Right cardiac atrium (tissue), 5 donors: ENCODE measurements around the gene NAA60. TPM values are rescaled to one million over a fixed set of nuclear protein-coding genes. Genes with fewer than 3 reads are reported as not detected.

Source experiments
- ATAC-seq, 2 donors: fragments of 200-7000 bp; cut with Tn5 transposase; one replicate each; pipeline versions ENCODE4 v1.8.0 to v1.9.1; 2020; ENCODE audit warnings: moderate library complexity in 2 of 2, mild to moderate bottlenecking in 1 of 2
- DNase-seq, 3 donors: peaks; one replicate each; pipeline ENCODE4 v3.0.0-alpha.2; 2020
- H3K27ac ChIP-seq: one replicate; pipeline ENCODE4 v1.5.1; 2013; ENCODE audit warnings: mild to moderate bottlenecking, low read length, control low read depth, moderate library complexity
- H3K27me3 ChIP-seq: one replicate; pipeline ENCODE4 v1.6.1; 2013; ENCODE audit not compliant: control insufficient read depth, insufficient read depth
- H3K4me1 ChIP-seq: one replicate; pipeline ENCODE4 v1.6.1; 2013; ENCODE audit warnings: low read length; ENCODE audit not compliant: control insufficient read depth, insufficient read depth
- H3K4me3 ChIP-seq: one replicate; pipeline ENCODE4 v1.5.1; 2013; ENCODE audit warnings: low read length, control low read depth
- H3K9me3 ChIP-seq: one replicate; pipeline ENCODE4 v1.6.1; 2013; ENCODE audit warnings: low read length; ENCODE audit not compliant: control insufficient read depth
- WGBS: extraction: QIAGEN DNeasy Blood & Tissue Kit; methylation state at CpG from one replicate; pipeline ENCODE4 v1.1.7; 2013; 5-methylcytosine and 5-hydroxymethylcytosine counted together
- intact Hi-C, 4 donors: fragments of 100-400 bp; cut with DNase I; formaldehyde crosslinking; loops; one replicate each; pipeline versions ENCODE4 v1.11.0 to v1.14.0; 2022 to 2023
- microRNA-seq, 2 donors: library from miRNA; unstranded; fragments of <30 nt; microRNA quantifications; one replicate each; pipeline ENCODE4 v1.2.0, GENCODE V29; 2020 to 2021
- polyA plus RNA-seq: library from polyadenylated mRNA; stranded (reverse); fragments of 200-250 nt; gene quantifications from one replicate; pipeline ENCODE4 v1.2.3, GENCODE V29; 2013
- total RNA-seq, 4 donors: library from RNA; stranded (reverse); fragmentation: NEBNext Ultra II Directional; extraction: Animal tissue kit (Norgen Biotek cat#: 25700); gene quantifications; one replicate each; pipeline ENCODE4 v1.2.1, GENCODE V29; 2021
- donor health status: healthy with polysubstance abuse.
- donor health status: DM: no; HTN: yes; CAD: no.
- donor health status: DM: no; HTN: no; CAD: no.
- donor health status: DM: no; HTN: yes; CAD: no; lungs with severe emphysema.
- donor health status: DM: yes; HTN: yes; CAD: no.

NAA60 gene
- total and polyA plus RNA-seq, 5 donors, result 40.7 to 51.5 (median 49.8) TPM

DNA sequence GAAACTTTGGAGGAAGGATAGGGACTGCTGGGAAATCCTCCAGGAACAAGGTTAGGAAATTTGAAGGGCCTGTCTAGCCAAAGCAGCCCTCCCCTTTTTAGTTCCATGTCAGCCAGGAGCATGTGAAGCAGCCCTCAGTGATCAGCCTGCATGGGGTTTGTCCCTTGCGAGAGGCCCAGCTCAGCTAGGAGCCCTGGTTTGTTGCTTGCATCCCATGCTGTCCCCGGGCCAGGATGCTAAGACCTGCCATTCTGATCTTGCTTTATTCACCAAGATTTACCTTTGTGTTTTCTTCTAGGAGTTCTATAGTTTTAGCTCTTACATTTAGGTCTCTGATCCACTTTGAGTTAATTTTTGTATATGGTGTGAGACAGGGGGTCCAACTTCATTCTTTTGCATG lies 84.9 kb downstream of the NAA60 start:
- no peaks in the 10 kb centered on the region for H3K9me3 ChIP-seq
- H3K27ac ChIP-seq, result no peak overlapping the region
- ATAC-seq (no peak), DNase-seq (no peak)
- intact Hi-C loops, result no loop called here
- 99% methylated on average over 2 of the region's 2 CpGs for WGBS
- no peaks in the 10 kb centered on the region for H3K4me1 ChIP-seq
- no peak overlapping the region for H3K4me3 ChIP-seq
- no peaks in the 10 kb centered on the region for H3K27me3 ChIP-seq

DNA sequence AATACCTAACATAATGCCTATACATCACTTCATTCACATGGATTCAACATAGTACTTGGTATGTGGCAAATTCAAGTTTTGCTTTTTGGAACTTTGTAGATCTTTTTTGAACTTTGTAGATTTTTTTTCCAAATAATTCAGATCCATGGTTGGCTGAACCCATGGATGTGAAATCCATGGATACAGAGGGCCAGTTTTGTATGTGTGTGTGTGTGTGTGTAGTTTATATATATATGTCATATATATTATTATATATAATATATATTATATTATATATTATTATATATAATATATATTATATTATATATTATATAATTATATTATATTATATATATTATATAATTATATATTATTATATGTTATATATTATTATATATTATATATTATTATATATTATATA lies 85.7 kb downstream of the NAA60 start:
- DNase-seq (no peak), ATAC-seq (no peak)
- Histone ChIP-seq H3K27me3 (no peaks in the 10 kb centered on the region), H3K4me3 (no peak overlapping the region), H3K4me1 (no peaks in the 10 kb centered on the region), H3K9me3 (no peaks in the 10 kb centered on the region), H3K27ac (no peak overlapping the region)
- intact Hi-C loops, result no loop called here

DNA sequence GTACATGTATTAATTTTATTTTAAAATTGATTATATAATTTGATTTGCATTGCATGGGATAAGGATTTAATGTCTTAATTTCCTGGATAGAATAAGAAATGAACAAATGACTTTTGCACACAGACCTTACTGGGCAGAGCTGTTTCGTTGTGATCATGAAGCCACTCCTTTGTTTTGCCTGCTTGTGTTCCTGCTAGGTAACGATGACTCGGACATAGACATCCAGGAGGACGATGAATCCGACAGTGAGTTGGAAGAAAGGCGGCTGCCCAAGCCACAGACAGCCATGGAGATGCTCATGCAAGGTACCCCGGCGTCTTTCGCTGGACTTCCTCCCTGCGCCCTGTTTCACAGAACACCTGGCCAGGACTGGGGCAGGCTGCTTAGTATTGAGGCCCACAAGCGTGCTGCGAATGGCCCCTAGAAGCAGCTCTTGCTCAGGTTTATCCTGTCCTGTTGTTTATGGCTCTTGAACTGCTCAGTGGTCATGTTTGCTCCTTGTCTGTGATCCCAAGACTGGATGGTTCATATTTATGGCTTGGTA lies 87.0 kb downstream of the NAA60 start:
- intact Hi-C loops, result no loop called here
- no peak overlapping the region for H3K4me3 ChIP-seq
- 96% methylated on average over 12 of the region's 12 CpGs for WGBS

DNA sequence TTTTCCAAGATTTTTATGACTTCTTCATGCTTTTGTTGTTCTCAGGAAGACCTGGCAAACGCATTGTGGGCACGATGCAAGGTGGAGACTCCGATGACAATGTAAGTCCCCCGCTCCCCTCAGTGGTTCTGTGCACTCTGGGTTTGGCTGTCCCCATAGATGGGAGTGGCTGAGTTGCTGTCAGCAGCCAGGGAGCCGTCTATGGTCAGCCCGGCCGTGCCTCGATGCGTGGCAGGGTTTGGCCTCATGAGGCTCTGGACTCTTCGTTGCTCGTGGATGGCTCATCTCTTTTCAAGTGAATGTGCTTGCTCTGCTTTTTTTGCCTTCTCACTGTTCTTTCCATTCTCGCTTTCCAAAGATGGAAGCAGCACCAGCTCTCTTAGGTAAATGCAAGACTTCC lies 89.3 kb downstream of the NAA60 start:
- Histone ChIP-seq H3K4me3 (no peak overlapping the region), H3K27ac (no peak overlapping the region), H3K27me3 (no peaks in the 10 kb centered on the region), H3K4me1 (peaks cover 3% of the 10 kb centered on the region), H3K9me3 (no peaks in the 10 kb centered on the region)
- 91% methylated on average over 12 of the region's 12 CpGs for WGBS
- intact Hi-C loops, result no loop called here
- ATAC-seq, result no peak
- no peak for DNase-seq

More for the DNA sequence above, 87.0 kb downstream of the NAA60 start:
- ATAC-seq (no peak), DNase-seq (no peak)
- Histone ChIP-seq H3K27ac (no peak overlapping the region), H3K4me1 (no peaks in the 10 kb centered on the region), H3K27me3 (no peaks in the 10 kb centered on the region), H3K9me3 (no peaks in the 10 kb centered on the region)

GRCh38 chr16:3534126-3534525 lies 90.6 kb downstream of the NAA60 start:
- Histone ChIP-seq H3K4me3 (no peak overlapping the region), H3K27ac (no peak overlapping the region), H3K27me3 (no peaks in the 10 kb centered on the region), H3K4me1 (peaks cover 3% of the 10 kb centered on the region), H3K9me3 (no peaks in the 10 kb centered on the region)
- WGBS, result 84% methylated on average over 10 of the region's 10 CpGs
- intact Hi-C loops, result no loop called here
- no peak for ATAC-seq
- no peak for DNase-seq

DNA sequence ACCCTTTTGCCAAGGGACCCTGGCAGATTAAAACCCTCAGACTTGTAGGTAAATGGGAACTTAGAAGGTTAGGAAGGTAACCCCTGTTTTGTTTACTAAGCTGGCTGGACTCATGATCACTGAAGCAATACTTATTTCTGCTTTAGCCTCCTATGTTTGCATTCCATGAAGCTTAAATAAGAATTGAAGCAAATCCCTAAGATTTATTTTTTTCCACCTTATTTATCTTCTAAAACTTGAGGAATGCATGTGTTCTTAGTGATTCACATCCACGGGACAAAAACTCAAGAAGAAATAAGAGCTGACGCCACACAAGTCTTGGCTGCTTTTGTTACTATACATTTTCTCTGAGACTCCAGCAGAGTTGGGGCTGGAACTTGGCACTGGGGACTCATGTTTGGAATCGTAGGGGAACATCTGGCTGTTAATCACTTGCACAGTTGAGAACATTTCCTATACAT lies 92.8 kb downstream of the NAA60 start:
- no peak overlapping the region for H3K27ac ChIP-seq
- no peak for ATAC-seq
- intact Hi-C loops, result no loop called here

More for the DNA sequence above, 92.8 kb downstream of the NAA60 start:
- Histone ChIP-seq H3K27me3 (no peaks in the 10 kb centered on the region), H3K9me3 (no peaks in the 10 kb centered on the region), H3K4me3 (no peak overlapping the region), H3K4me1 (peaks cover 3% of the 10 kb centered on the region)
- no peak for DNase-seq
- 61% methylated on average over 3 of the region's 3 CpGs for WGBS

Small RNA genes within 50 kb of the gene (microRNA-seq; reads per million reads assigned to microRNA genes)
- 0 reads per million in 2 donors for gene MIR6126

Other genes starting within 250 kb of the NAA60 start
- 1 to 10 TPM; 4.9 to 7.9 (median 6.1) TPM for gene ZNF200, start 208.5 kb upstream of the NAA60 start, total RNA-seq
- 2.9 TPM for gene ZNF200, start 208.5 kb upstream of the NAA60 start, polyA plus RNA-seq
- gene MEFV, start 187.0 kb upstream of the NAA60 start, total RNA-seq, result 1 to 10 TPM in 3 of 4 donors, under 1 TPM in 1; 0.91 to 1.6 (median 1.6) TPM
- gene MEFV, start 187.0 kb upstream of the NAA60 start, polyA plus RNA-seq, result 0.32 TPM
- 10 to 100 TPM; 10.5 to 17.8 (median 12.0) TPM for gene ZNF263, start 160.2 kb upstream of the NAA60 start, total RNA-seq
- 8.3 TPM for gene ZNF263, start 160.2 kb upstream of the NAA60 start, polyA plus RNA-seq
- gene TIGD7, start 138.2 kb upstream of the NAA60 start, total RNA-seq, result 1 to 10 TPM; 5.1 to 8.7 (median 6.4) TPM
- 3.5 TPM for gene TIGD7, start 138.2 kb upstream of the NAA60 start, polyA plus RNA-seq
- gene ZNF75A, start 138.2 kb upstream of the NAA60 start, total RNA-seq, result 10 to 100 TPM; 19.8 to 23.0 (median 21.5) TPM
- gene ZNF75A, start 138.2 kb upstream of the NAA60 start, polyA plus RNA-seq, result 16.0 TPM
- gene OR2C1, start 87.8 kb upstream of the NAA60 start, total RNA-seq, result under 1 TPM in 1 of 4 donors, not detected in 3; 0.21 TPM
- gene OR2C1, start 87.8 kb upstream of the NAA60 start, polyA plus RNA-seq, result not detected
- 1 to 10 TPM; 5.9 to 9.0 (median 7.6) TPM for gene ZSCAN32, start 42.7 kb upstream of the NAA60 start, total RNA-seq
- 5.1 TPM for gene ZSCAN32, start 42.7 kb upstream of the NAA60 start, polyA plus RNA-seq
- 10 to 100 TPM in 3 of 4 donors, 1 to 10 TPM in 1; 8.9 to 13.5 (median 11.8) TPM for gene ZNF174, start 42.5 kb upstream of the NAA60 start, total RNA-seq
- gene ZNF174, start 42.5 kb upstream of the NAA60 start, polyA plus RNA-seq, result 11.1 TPM
- 1 to 10 TPM; 2.0 to 3.5 (median 2.2) TPM for gene ZNF597, start 176 bp upstream of the NAA60 start, total RNA-seq
- 0.88 TPM for gene ZNF597, start 176 bp upstream of the NAA60 start, polyA plus RNA-seq
- gene C16orf90, start 51.8 kb downstream of the NAA60 start, total RNA-seq, result not detected
- not detected for gene C16orf90, start 51.8 kb downstream of the NAA60 start, polyA plus RNA-seq
- 10 to 100 TPM; 16.8 to 22.2 (median 18.6) TPM for gene CLUAP1, start 57.3 kb downstream of the NAA60 start, total RNA-seq
- gene CLUAP1, start 57.3 kb downstream of the NAA60 start, polyA plus RNA-seq, result 8.5 TPM
- gene NLRC3, start 133.7 kb downstream of the NAA60 start, total RNA-seq, result 1 to 10 TPM in 2 of 4 donors, under 1 TPM in 2; 0.85 to 1.3 (median 1.0) TPM
- 0.68 TPM for gene NLRC3, start 133.7 kb downstream of the NAA60 start, polyA plus RNA-seq
- gene SLX4, start 167.9 kb downstream of the NAA60 start, total RNA-seq, result 1 to 10 TPM; 1.6 to 2.7 (median 2.2) TPM
- 1.9 TPM for gene SLX4, start 167.9 kb downstream of the NAA60 start, polyA plus RNA-seq
- 10 to 100 TPM in 1 of 4 donors, 1 to 10 TPM in 3; 3.4 to 10.7 (median 6.1) TPM for gene DNASE1, start 211.0 kb downstream of the NAA60 start, total RNA-seq
- gene DNASE1, start 211.0 kb downstream of the NAA60 start, polyA plus RNA-seq, result 8.1 TPM